ENCODE measurements around the gene PTPRM.

GRCh38 chr18:8121101-8121500, 554.0 kb downstream of the PTPRM start:
- TF ChIP-seq POLR2A (IDR thresholded peaks at IDR 0.05; ENCODE audit: low read depth, low read length) (no peak), TAF1 (IDR thresholded peaks at IDR 0.05; ENCODE audit: borderline replicate concordance, low read depth, low read length) (no peak)

All from GM12892 (cell line).